NCI-H2029 (cell line): ENCODE results near the gene NETO1.

Source experiments
- DNase-seq: peaks from one replicate; lab custom pipeline; 2025; lab: John Stamatoyannopoulos, UW

Gene NETO1

DNA sequence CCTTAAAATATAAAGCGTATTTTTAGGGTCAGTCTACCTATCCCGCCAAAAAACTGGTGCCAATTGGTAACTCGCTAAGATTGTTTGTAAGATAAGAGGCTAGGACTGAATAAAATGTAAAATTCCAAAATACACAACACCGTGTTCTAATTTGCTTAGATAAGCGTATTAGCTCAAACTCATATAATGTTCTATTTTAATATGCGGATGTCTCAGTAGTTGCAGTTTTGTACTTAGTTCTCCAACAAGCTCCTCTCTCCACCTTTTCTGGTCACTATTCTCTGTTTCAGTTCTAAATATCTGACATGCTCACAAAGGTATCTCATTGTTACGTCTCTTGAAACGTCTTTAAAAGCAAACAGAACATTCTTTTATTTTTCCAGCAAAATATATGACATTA, 24.0 kb downstream of the NETO1 start:
- no peak for DNase-seq

- no peak for DNase-seq
These were observed 27.7 kb downstream of the NETO1 start for GRCh38 chr18:72840109-72840508.

DNA sequence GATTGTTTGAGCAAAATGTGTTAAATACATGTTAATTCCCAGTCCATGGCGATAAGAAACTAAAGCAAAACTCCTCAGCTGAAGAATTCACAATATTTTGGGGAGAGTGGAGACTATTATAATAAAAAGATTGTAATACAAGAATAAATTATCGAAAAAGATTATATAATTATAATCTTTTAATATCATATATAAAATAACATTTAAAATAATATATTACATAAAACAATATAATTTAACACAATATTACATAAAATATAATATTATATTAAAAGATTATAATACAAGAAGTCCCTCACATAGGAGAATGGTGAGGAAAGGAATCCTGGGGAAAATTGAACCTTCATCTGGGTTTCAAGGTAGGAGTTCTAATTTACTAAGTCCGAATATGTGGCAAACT, 33.1 kb downstream of the NETO1 start:
- DNase-seq, result no peak

DNA sequence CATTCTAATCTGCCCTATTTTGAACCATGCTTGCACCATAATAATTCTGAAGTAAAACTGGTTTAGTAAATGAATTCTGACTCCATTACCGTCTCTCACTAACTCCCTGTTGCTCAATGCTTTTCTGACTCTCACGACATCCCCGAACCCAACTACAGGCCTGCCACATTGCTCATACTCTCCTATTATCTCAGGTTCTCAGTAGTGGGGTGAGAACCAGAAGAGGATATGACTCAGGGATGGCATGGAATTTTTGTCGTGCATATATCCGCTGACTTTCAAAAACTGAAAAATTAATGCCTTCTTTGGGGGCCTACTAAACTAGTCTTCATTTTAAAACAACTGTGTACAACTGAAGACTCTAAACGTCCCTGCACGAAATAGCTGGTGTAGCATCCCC, 34.3 kb downstream of the NETO1 start:
- no peak for DNase-seq

DNA sequence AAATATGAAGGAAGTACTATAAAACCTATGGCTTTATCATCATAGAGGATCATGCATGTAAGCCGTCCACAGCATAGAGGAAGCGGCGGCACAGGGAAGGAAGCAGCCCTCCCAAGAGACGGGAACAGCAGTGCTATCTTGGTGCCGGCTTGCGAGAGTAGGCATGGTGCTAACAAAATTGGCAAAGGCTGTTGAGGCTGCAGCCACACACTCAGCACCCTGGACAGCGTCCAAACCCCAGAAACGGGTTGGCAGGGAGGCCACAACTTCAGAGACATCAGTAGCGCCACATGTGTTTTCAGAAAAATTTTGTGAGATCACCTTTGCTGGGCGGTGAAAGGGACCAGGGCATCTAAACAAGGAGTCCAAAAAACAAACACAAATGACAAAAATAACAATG, 37.7 kb downstream of the NETO1 start:
- DNase-seq, result peak; percentile 19

GRCh38 chr18:72828601-72829000, 39.2 kb downstream of the NETO1 start:
- DNase-seq, result no peak

DNA sequence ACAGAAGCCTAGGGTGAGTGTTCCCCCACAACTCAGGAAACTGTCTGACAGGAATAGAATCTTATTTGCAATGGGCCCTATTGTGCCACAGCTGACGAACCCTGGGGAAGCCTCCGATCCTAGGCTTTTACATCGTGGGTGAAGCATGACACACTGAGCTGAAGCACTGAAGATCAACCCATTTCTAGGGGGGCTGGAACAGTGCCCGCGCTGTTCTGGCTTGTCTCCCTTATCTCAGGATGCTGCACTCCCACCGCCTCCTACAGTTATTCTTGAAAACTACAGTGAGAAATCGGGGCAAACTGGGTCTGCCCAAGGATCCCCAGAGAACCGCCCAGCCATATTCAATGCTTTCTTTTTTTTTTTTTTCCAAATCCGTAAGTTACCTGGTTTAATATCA, 41.1 kb downstream of the NETO1 start:
- DNase-seq, result no peak

- DNase-seq, result no peak
These were observed 44.4 kb downstream of the NETO1 start for GRCh38 chr18:72823345-72823744.

DNA sequence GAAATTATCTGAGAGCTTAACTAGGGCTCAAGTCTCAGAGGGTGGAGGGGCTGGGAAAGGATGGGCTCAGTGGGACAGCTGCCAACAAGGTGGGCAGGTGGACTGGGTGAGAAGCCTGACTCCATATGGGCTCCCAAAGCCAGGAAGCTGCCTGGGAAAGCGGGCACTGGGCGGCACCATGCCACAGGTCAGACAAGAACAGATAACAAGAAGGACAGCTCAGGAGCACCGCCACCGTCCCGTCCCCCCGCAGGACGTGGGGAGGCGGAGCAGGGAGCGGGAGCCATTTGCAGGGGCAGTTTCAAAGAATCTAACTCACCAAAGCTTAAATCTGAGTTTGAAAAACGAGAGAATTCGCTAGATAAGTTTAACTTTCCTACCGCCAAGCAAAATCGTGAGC, 45.6 kb downstream of the NETO1 start:
- no peak for DNase-seq

DNA sequence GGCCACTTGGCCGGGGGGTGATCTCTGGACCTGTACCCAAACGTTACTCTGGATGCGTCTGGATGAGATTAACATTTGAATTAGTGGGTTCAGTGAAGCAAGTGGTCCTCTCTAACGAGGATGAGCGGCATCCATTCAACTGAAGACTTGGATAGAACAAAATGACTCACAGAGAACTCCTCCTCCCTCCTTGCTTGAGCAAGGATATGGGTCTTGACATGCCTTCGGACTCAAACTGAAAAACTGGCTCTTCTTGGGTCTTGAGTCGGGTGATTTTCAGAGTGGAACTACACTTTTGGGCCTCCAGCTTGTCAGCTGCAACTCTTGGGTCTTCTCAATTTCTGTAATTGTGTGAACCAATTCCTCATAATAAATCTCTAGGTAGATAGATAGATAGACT, 47.2 kb downstream of the NETO1 start:
- no peak for DNase-seq

- DNase-seq, result no peak
These were observed 48.7 kb downstream of the NETO1 start for GRCh38 chr18:72819050-72819449.

GRCh38 chr18:72811047-72811446, 56.7 kb downstream of the NETO1 start:
- DNase-seq, result no peak

DNA sequence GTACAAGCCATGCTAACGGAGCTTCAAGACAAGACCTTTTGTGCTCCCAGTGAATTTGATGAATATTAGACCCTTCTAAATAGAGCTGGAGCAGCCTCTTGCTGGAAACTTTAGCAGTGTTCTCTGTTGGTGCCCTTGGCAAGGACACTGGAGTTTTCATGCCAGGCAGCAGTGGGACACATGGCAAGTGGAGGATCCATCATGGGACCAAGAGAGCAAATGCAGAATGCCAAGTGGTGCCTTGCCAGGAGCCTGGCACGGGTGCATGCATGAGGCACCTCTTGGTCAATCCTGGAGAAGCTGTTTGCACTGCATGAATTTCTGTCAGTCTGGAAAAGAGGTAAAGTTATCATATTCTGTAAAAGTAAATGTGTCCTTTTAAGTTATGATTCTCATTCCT, 59.1 kb downstream of the NETO1 start:
- DNase-seq, result no peak

DNA sequence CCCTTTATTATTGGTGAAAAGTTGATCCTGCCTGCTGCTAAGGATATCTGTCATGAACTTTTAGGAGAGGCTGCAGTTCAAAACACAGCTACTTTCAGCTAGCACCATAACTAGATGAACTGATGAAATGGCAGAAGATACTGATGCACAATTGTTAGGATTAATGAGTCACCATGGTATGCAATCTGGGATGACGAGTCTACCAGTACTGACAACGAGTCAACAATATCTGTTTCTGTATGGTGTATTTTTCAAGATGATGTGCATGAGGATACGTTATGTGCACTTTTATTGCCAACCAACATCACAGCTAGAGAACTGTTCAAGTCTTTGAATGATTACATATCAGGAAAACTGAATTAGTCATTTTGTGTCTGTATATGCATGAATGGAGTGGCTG, 68.7 kb downstream of the NETO1 start:
- DNase-seq, result no peak

GRCh38 chr18:72783530-72783929, 84.3 kb downstream of the NETO1 start:
- no peak for DNase-seq

GRCh38 chr18:72774914-72775313, 92.9 kb downstream of the NETO1 start:
- no peak for DNase-seq

GRCh38 chr18:72772916-72773315, 94.9 kb downstream of the NETO1 start:
- no peak for DNase-seq

- no peak for DNase-seq
These were observed 99.0 kb downstream of the NETO1 start for GRCh38 chr18:72768681-72769229.

- no peak for DNase-seq
These were observed 105.2 kb downstream of the NETO1 start for GRCh38 chr18:72762515-72763122.

GRCh38 chr18:72752220-72752619, 115.6 kb downstream of the NETO1 start:
- no peak for DNase-seq

- DNase-seq, result no peak
These were observed 125.8 kb downstream of the NETO1 start for GRCh38 chr18:72742002-72742401.

- no peak for DNase-seq
These were observed 129.7 kb downstream of the NETO1 start for GRCh38 chr18:72738136-72738535.

DNA sequence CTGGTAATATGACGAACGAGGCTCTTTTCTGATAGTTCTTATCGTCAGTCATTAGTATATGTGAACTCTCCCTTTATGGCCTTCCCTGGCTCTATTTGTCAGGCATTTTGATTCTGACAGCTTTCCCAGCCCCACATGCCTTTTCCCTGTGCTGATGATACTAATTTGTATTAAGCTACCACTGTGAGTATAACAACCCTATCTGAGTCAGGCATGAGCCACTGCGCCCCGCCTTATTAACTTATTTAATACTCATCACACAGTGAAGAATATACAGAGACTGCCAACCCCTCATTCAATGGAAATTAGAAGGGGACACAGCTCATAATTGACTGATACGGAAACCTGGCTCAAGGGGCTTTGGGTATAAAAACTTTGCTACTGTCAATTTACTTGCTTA, 140.0 kb downstream of the NETO1 start:
- no peak for DNase-seq

DNA sequence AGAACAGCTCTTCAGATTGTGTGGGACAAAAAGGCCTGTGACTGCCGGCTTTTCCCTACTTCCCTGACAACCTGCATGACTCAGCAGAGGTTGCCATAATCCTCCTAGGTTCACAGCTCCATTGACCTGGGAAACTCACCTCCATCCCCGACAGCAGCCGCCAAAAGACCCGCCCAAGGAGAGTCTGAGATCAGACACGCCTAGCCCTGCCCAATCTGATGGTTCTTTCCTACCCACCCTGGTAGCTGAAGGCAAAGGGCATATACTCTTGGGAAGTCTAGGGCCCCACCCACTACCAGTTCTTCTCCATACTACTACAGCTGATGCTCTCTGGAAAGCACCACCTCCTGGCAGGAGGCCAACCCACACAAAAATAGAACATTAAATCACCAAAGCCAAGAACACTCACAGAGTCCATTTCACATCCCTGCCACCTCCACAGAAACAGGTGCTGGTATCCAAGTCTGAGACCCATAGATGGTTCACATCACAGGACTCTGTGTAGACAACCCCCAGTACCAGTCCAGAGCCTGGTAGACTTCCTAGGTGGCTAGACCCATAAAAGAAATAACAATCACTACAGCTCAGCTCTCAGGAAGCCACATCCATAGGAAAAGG, 140.6 kb downstream of the NETO1 start:
- DNase-seq, result no peak
